Esophagus muscularis mucosa (tissue), 4 donors: ENCODE measurements around the gene TMEM54. TPM values are rescaled to one million over a fixed set of nuclear protein-coding genes. Genes with fewer than 3 reads are reported as not detected.
A peak's percentile ranks its signal among the peaks of the same experiment; 100 is the strongest.

ENCODE experiments used
- DNase-seq: peaks from one replicate; pipeline ENCODE4 v3.0.0-alpha.2; 2017; ENCODE audit errors: extremely low spot score
- H3K27ac ChIP-seq, 4 donors: fragments of 200-600 bp; sonication (generic); replicated peaks in 1 of 4; 1 replicate in 3 of 4; 2 replicates in 1 of 4; pipeline ENCODE4 v1.5.1; 2016 to 2019; ENCODE audit warnings: mild to moderate bottlenecking in 1 of 4
- H3K27me3 ChIP-seq, 4 donors: fragments of 200-600 bp; sonication (generic); one replicate each; pipeline versions ENCODE4 v1.5.1 to v1.6.0; 2016 to 2019
- H3K36me3 ChIP-seq, 4 donors: fragments of 200-600 bp; sonication (generic); one replicate each; pipeline ENCODE4 v1.5.1; 2016 to 2019
- H3K4me1 ChIP-seq, 4 donors: fragments of 200-600 bp; sonication (generic); one replicate each; pipeline ENCODE4 v1.5.1; 2016 to 2019
- H3K4me3 ChIP-seq, 4 donors: fragments of 200-600 bp; sonication (generic); 1 replicate in 2 of 4; 2 replicates in 2 of 4; pipeline ENCODE4 v1.5.1; 2016 to 2019; ENCODE audit warnings: mild to moderate bottlenecking in 4 of 4, moderate library complexity in 1 of 4
- H3K9me3 ChIP-seq, 4 donors: fragments of 200-600 bp; sonication (generic); 1 replicate in 3 of 4; 2 replicates in 1 of 4; pipeline ENCODE4 v1.5.1; 2016 to 2019
- CTCF ChIP-seq, 3 experiments: fragments of 200-600 bp in 2 of 3; fragments of 450-650 bp in 1 of 3; sonication (generic) in 2 of 3; IDR thresholded peaks; one replicate each; pipeline ENCODE4 v1.5.1; 2017 to 2019; ENCODE audit warnings: antibody characterized with exemption in 3 of 3, mild to moderate bottlenecking in 2 of 3, moderate library complexity in 1 of 3
- EP300 ChIP-seq: sonication (generic); formaldehyde crosslinking; IDR thresholded peaks from one replicate; pipeline ENCODE4 v1.6.1; 2017; ENCODE audit warnings: antibody characterized with exemption
- POLR2A ChIP-seq: fragments of 450-650 bp; IDR thresholded peaks from one replicate; pipeline ENCODE4 v1.6.1; 2017; ENCODE audit warnings: antibody characterized with exemption, moderate library complexity, mild to moderate bottlenecking, low read depth
- POLR2AphosphoS5 ChIP-seq, 2 donors: sonication (generic); formaldehyde crosslinking; IDR thresholded peaks; one replicate each; pipeline ENCODE4 v1.6.1; 2017; ENCODE audit warnings: antibody characterized with exemption in 2 of 2
- WGBS: methylation state at CpG from one replicate; pipeline ENCODE4 v1.1.5; 2018; 5-methylcytosine and 5-hydroxymethylcytosine counted together
- intact Hi-C: fragments of 100-400 bp; cut with DNase I; formaldehyde crosslinking; loops from one replicate; pipeline ENCODE4 v1.15.1; 2023
- total RNA-seq, 4 donors: library from RNA; depleted of rRNA; stranded (reverse); fragments of >200 nt; gene quantifications; one replicate each; pipeline versions ENCODE4 v1.1.0 to v1.2.1, GENCODE V29; 2016

Gene TMEM54
- total RNA-seq, 4 donors from 2014 or later, result 64.6 to 132 (median 118) TPM

DNA sequence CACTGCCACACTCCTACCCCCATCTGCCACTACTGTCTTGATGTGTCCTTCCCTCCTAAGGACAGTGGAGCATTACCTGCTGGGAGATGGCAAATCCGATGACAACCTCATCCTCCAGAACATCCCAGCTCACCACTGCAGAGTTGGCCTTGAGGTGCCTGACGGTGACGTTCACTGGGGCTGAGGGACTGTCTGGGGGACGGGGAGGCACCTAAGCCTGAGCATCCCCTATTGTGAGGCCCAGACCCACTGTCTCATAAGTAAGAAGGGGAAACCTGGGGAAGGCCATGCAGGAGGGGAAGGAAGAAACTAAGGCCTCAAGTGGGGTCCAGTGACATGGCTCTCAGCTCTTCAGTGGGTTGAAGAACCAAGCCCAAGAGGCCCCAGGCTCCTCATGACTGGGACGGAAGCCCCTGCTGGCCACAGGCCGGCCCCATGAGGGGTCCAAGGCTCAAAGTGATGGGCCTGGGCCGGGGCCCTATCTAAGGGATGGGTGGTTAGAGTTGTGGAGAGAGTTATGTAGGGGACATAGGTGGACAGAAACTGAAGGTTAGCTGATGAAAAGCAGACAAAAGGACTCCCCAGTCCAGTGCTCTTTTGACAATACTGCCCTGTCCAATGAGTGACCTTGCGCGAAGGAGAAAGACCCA lies 32.3 kb downstream of the TMEM54 start:
- WGBS, result 89% methylated on average over 9 of the region's 9 CpGs
- H3K4me1 ChIP-seq, result peaks cover 39 to 58% (median 55%) of the 10 kb centered on the region in 4 donors

GRCh38 chr1:32868085-32868484 lies 33.1 kb downstream of the TMEM54 start:
- DNase-seq, result peak; percentile 74
- Histone ChIP-seq H3K36me3 (peaks cover 4 to 23% (median 18%) of the 10 kb centered on the region in 4 donors), H3K4me3 (no peak overlapping the region), H3K27ac (no peak overlapping the region), H3K4me1 (peaks cover 39 to 57% (median 54%) of the 10 kb centered on the region in 4 donors), H3K27me3 (peaks cover 0 to 6% (median 0%) of the 10 kb centered on the region in 4 donors), H3K9me3 (no peaks in the 10 kb centered on the region)
- 92% methylated on average over 13 of the region's 13 CpGs for WGBS
- TF ChIP-seq POLR2AphosphoS5 (IDR thresholded peaks at IDR 0.05) (no peak), CTCF (IDR thresholded peaks at IDR 0.05) (no peak), EP300 (no peak), POLR2A (no peak)
- intact Hi-C loops, result no loop called here

More for the DNA sequence above, 32.3 kb downstream of the TMEM54 start:
- Histone ChIP-seq H3K27ac (peak overlapping the region in 1 of 4 donors; percentile 63), H3K36me3 (peaks cover 4 to 17% (median 13%) of the 10 kb centered on the region in 4 donors), H3K4me3 (no peak overlapping the region), H3K9me3 (no peaks in the 10 kb centered on the region), H3K27me3 (peaks cover 0 to 6% (median 0%) of the 10 kb centered on the region in 4 donors)
- intact Hi-C loops, result no loop called here
- TF ChIP-seq CTCF (IDR thresholded peaks at IDR 0.05) (no peak), POLR2AphosphoS5 (IDR thresholded peaks at IDR 0.05) (no peak), POLR2A (no peak), EP300 (no peak)
- DNase-seq, result no peak

DNA sequence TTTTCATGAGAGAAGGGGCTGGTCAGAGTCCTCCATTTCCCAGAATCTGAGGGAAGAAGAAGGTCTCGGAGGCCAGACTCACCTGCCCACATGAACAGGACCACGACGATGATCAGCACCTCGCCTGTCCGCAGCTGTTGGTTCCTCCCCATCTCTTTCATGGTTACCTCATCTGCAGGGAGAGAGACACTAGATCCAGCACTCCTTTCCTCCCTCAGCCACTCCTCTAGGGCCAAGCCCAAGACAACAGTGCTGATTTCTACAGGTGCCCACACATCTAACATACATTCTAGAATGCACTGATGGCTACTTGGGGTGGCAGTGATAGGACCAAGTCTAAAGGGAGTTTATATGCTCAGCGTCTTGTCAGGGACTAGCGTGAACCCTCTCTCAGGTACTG lies 33.5 kb downstream of the TMEM54 start:
- WGBS, result 91% methylated on average over 7 of the region's 7 CpGs
- no peaks in the 10 kb centered on the region for H3K9me3 ChIP-seq
- DNase-seq, result peak; percentile 77
- intact Hi-C loops, result no loop called here
- TF ChIP-seq POLR2AphosphoS5 (IDR thresholded peaks at IDR 0.05) (no peak), EP300 (no peak), POLR2A (no peak), CTCF (IDR thresholded peaks at IDR 0.05) (no peak)
- H3K4me1 ChIP-seq, result peaks cover 36 to 53% (median 51%) of the 10 kb centered on the region in 4 donors
- H3K27me3 ChIP-seq, result peaks cover 0 to 6% (median 0%) of the 10 kb centered on the region in 4 donors
- no peak overlapping the region for H3K4me3 ChIP-seq
- peaks cover 4 to 27% (median 23%) of the 10 kb centered on the region in 4 donors for H3K36me3 ChIP-seq
- H3K27ac ChIP-seq, result no peak overlapping the region

DNA sequence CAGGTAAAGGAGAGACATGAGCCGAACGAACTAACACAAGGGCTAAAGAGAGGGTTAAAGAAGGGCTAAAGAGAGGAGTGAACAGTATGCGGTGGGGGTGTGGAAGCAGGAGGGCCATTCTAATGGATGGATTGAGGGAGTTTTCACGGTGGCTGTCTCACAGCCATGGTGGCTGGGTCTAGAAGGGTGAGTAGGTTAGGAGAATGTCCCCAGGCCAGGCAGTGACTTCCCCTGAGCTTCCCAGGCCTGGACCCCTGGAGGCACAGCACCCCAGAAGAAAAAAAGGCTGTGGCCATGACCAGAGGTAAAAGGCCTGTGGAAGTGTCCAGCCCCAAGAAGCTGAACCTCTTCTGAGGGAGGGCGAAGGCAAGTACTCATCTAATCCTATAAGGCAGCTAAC lies 34.0 kb downstream of the TMEM54 start:
- Histone ChIP-seq H3K27ac (no peak overlapping the region), H3K27me3 (peaks cover 0 to 6% (median 0%) of the 10 kb centered on the region in 4 donors), H3K4me1 (peaks cover 33 to 51% (median 50%) of the 10 kb centered on the region in 4 donors), H3K4me3 (no peak overlapping the region), H3K9me3 (no peaks in the 10 kb centered on the region), H3K36me3 (peaks cover 4 to 30% (median 28%) of the 10 kb centered on the region in 4 donors)
- DNase-seq, result peak; percentile 91
- WGBS, result 91% methylated on average over 5 of the region's 5 CpGs
- intact Hi-C loops, result no loop called here
- TF ChIP-seq CTCF (IDR thresholded peaks at IDR 0.05) (no peak), POLR2AphosphoS5 (IDR thresholded peaks at IDR 0.05) (no peak), EP300 (no peak), POLR2A (no peak)
